AG04450 (cell line): Measurements from ENCODE around the gene RTN3. TPM values are rescaled to one million over a fixed set of nuclear protein-coding genes. Genes with fewer than 3 reads are reported as not detected.

Source experiments
- CTCF ChIA-PET: fragments of 300-600, 350-600 bp; formaldehyde crosslinking; extraction: SDS; loops from one replicate; lab custom pipeline; 2022; ENCODE audit warnings: antibody characterized with exemption, inconsistent platforms; lab: Charles Lee
- POLR2A ChIA-PET: fragments of 350-600 bp; formaldehyde crosslinking; extraction: SDS; loops from one replicate; lab custom pipeline; 2021; ENCODE audit warnings: antibody characterized with exemption, inconsistent platforms; lab: Yijun Ruan, JAX
- DNase-seq: peaks from one replicate; pipeline ENCODE4 v3.0.0-alpha.2; 2011; ENCODE audit warnings: low read depth, low spot score
- H3K27ac ChIP-seq: one replicate; pipeline ENCODE4 v1.5.1; 2012; ENCODE audit warnings: low read depth, low read length, control low read depth
- H3K27me3 ChIP-seq: one replicate; pipeline ENCODE4 v1.6.0; 2012; ENCODE audit warnings: low read length; ENCODE audit not compliant: control insufficient read depth, insufficient read depth
- H3K4me3 ChIP-seq: 2 replicates; pipeline ENCODE4 v1.5.1; 2011; ENCODE audit warnings: mild to moderate bottlenecking, low read depth, low read length, control low read depth
- H3K9me3 ChIP-seq: 2 replicates; pipeline ENCODE4 v1.5.1; 2012; ENCODE audit warnings: low read length; ENCODE audit not compliant: control insufficient read depth, insufficient read depth
- CTCF ChIP-seq: IDR thresholded peaks from 2 replicates; pipeline ENCODE4 v1.5.1; 2011; ENCODE audit warnings: low read depth, low read length, control low read depth, inconsistent platforms
- polyA plus RNA-seq: library from polyadenylated mRNA; depleted of rRNA; stranded (reverse); fragments of >200 nt; gene quantifications from 2 replicates; pipeline ENCODE4 v1.2.3, GENCODE V29; 2011

The RTN3 gene
- polyA plus RNA-seq, 1 experiment, result 213 TPM

DNA sequence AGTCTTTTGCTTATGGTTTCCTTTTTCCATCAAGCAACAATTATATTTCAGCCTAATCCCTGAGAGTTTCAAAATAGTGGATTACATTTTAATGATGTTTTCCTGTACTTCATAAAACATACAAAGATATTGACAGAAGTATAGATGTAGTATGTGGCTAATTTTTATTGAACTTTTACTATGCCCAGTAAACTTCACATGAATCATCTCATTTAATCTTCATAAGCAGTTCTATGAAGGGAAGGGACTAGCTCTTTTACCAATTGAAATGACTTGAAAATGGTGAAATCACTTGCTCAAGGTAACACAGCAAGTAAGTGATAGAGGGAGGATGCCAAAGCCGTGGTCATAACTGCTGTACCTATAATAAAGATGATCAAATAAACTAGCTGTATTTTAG, 27.5 kb downstream of the RTN3 start:
- CTCF ChIA-PET, result interaction anchor here (0.5 to 1.1 kb wide), 4 partner anchors 26 to 70 kb away, joined by 3 to 8 read pairs (median 4); no protein-coding TSS in a partner anchor
- TF ChIP-seq CTCF, result no peak
- Histone ChIP-seq H3K9me3 (no peaks in the 10 kb centered on the region), H3K4me3 (no peak overlapping the region), H3K27ac (no peak overlapping the region), H3K27me3 (no peaks in the 10 kb centered on the region)
- POLR2A ChIA-PET, result no interaction called here
- no peak for DNase-seq

GRCh38 chr11:63709336-63709884, 28.1 kb downstream of the RTN3 start:
- no peak for TF ChIP-seq CTCF
- H3K9me3 ChIP-seq, result no peaks in the 10 kb centered on the region
- ChIA-PET CTCF (interaction anchor here (0.5 to 0.8 kb wide), 3 partner anchors 37 to 44 kb away, joined by 3 to 8 read pairs (median 3); no protein-coding TSS in a partner anchor), POLR2A (no interaction called here)
- no peak overlapping the region for H3K27ac ChIP-seq
- H3K4me3 ChIP-seq, result no peak overlapping the region
- DNase-seq, result no peak
- no peaks in the 10 kb centered on the region for H3K27me3 ChIP-seq

DNA sequence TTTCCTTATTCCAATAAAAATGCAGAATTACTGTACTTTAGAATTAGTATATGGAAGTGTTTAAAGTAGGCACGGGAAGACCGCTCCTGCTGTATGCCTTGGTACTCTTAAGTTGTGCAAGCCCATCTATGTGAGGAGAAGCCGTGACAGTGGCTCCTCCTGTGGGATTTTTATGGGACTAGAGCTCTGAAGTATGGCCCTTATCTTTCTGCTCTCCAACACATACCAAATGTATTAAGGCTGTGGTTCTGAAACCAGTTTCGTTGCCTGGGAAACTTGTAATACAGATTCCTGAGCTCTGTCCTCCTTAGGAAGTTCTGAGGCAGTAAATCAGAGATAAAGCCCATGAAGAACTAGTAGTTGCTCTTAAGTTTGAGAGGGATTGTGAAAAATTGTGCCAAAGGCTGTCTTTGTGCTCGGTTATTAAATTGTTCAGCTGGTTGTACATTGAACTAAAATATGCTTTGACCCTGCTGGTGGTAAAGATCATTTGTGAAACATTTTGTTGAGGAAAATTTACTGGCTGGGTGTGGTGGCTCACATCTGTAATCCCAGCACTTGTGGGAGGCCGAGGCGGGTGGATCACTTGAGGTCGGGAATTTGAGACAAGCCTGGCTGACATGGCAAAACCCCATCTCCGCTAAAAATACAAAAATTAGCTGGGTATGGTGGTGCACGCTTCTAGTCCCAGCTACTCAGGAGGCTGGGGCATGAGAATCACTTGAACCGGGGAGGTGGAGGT, 29.3 kb downstream of the RTN3 start:
- CTCF ChIA-PET, result interaction anchor here (0.6 to 1.9 kb wide), 4 partner anchors 26 to 137 kb away, joined by 3 to 12 read pairs (median 4); no protein-coding TSS in a partner anchor
- POLR2A ChIA-PET, result interaction anchor here (0.6 kb wide), 1 partner anchor 49 kb away, joined by 4 read pairs; no protein-coding TSS in a partner anchor
- H3K27me3 ChIP-seq, result no peaks in the 10 kb centered on the region
- no peak overlapping the region for H3K4me3 ChIP-seq
- no peaks in the 10 kb centered on the region for H3K9me3 ChIP-seq
- peak; percentile 7 for DNase-seq
- H3K27ac ChIP-seq, result no peak overlapping the region
- no peak for TF ChIP-seq CTCF

DNA sequence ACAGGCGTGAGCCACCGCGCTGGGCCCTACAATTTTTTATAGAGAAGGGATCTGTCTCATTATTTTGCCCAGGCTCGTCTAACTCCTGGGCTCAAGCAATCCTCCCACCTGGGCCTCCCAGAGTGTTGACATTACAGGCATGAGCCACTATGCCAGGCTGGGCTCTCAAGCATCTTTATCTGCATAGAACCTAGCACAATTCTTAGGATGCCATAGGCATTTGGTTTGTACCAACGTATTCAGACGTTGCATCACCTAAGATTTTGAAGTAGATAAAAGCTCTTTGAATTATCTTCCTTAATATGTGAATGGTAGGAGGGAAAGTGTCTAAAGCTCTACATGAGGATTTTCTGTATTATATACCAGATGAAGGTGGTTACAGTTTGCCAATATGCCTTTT, 30.5 kb downstream of the RTN3 start:
- Histone ChIP-seq H3K27me3 (no peaks in the 10 kb centered on the region), H3K4me3 (no peak overlapping the region), H3K9me3 (no peaks in the 10 kb centered on the region), H3K27ac (no peak overlapping the region)
- no peak for TF ChIP-seq CTCF
- no peak for DNase-seq
- ChIA-PET CTCF (interaction anchor here (1.1 to 1.9 kb wide), 2 partner anchors 25 to 26 kb away, joined by 5 to 12 read pairs; no protein-coding TSS in a partner anchor), POLR2A (no interaction called here)

GRCh38 chr11:63713766-63714165, 32.5 kb downstream of the RTN3 start:
- Histone ChIP-seq H3K9me3 (no peaks in the 10 kb centered on the region), H3K27ac (no peak overlapping the region), H3K4me3 (no peak overlapping the region), H3K27me3 (no peaks in the 10 kb centered on the region)
- CTCF ChIA-PET, result interaction anchor here (3.6 kb wide), 1 partner anchor 25 kb away, joined by 32 read pairs; no protein-coding TSS in a partner anchor
- no peak for DNase-seq
- no peak for TF ChIP-seq CTCF
- POLR2A ChIA-PET, result no interaction called here
